HEK293 (cell line): ENCODE results near the gene CHL1.

Source experiments
- KLF9 ChIP-seq: fragments of 450-650 bp; formaldehyde crosslinking; IDR thresholded peaks from 2 replicates; pipeline ENCODE4 v1.5.1; 2016; ENCODE audit warnings: missing biosample characterization, missing genetic modification characterization, low read depth
- REST ChIP-seq: fragments of 450-650 bp; formaldehyde crosslinking; IDR thresholded peaks from 2 replicates; pipeline ENCODE4 v1.5.1; 2016; ENCODE audit warnings: missing biosample characterization, missing genetic modification characterization
- ZBTB1 ChIP-seq: fragments of 450-650 bp; formaldehyde crosslinking; IDR thresholded peaks from 2 replicates; pipeline ENCODE4 v1.5.1; 2016; ENCODE audit warnings: missing biosample characterization, missing genetic modification characterization
- ZNF48 ChIP-seq: fragments of 450-650 bp; formaldehyde crosslinking; IDR thresholded peaks from 2 replicates; pipeline ENCODE4 v1.5.1; 2016; ENCODE audit warnings: missing biosample characterization, missing genetic modification characterization
- ZNF707 ChIP-seq: fragments of 450-650 bp; formaldehyde crosslinking; IDR thresholded peaks from 2 replicates; pipeline ENCODE4 v1.5.1; 2016; ENCODE audit warnings: missing biosample characterization, missing genetic modification characterization
- TF ChIP-seq, protein P1 (sequence below): fragments of 450-650 bp; formaldehyde crosslinking; IDR thresholded peaks from 2 replicates; pipeline ENCODE4 v1.5.1; 2016; ENCODE audit warnings: missing biosample characterization, missing genetic modification characterization

GRCh38 chr3:194001-194400, 2.6 kb upstream of the CHL1 start:
- TF ChIP-seq ZNF48 (tag by site-specific recombination), result no peak
- no peak for TF ChIP-seq ZBTB1 (tag by site-specific recombination)
- no peak for TF ChIP-seq ZNF707 (tag by site-specific recombination)
- TF ChIP-seq, protein P1, sequence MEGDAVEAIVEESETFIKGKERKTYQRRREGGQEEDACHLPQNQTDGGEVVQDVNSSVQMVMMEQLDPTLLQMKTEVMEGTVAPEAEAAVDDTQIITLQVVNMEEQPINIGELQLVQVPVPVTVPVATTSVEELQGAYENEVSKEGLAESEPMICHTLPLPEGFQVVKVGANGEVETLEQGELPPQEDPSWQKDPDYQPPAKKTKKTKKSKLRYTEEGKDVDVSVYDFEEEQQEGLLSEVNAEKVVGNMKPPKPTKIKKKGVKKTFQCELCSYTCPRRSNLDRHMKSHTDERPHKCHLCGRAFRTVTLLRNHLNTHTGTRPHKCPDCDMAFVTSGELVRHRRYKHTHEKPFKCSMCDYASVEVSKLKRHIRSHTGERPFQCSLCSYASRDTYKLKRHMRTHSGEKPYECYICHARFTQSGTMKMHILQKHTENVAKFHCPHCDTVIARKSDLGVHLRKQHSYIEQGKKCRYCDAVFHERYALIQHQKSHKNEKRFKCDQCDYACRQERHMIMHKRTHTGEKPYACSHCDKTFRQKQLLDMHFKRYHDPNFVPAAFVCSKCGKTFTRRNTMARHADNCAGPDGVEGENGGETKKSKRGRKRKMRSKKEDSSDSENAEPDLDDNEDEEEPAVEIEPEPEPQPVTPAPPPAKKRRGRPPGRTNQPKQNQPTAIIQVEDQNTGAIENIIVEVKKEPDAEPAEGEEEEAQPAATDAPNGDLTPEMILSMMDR (tag by site-specific recombination), result no peak
- no peak for TF ChIP-seq KLF9 (tag by site-specific recombination)
- TF ChIP-seq REST (tag by site-specific recombination), result no peak
